Measurements from ENCODE around the gene LINGO1.

DNA sequence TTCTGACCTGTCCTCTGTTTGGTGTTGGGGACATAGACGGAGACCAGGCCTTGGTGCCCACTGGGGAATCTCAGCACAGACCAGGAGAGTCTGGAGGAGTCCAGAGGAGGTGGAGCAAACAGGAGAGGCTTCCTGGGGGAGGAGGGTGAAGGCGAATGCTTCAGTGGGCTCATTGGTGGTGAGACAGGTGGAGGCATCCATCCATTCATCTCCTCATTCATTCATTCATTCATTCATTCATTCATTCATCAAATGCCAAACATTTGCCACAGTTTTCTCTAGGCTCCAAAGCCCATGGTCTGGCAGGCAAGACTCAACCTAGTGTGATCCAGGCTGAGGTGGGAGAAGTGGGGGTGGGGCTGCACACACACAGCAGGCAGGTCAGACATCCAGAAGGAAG lies 7.9 kb upstream of the LINGO1 start:
- no peak for TF ChIP-seq CTCF (IDR thresholded peaks at IDR 0.05)
- TF ChIP-seq POLR2A (IDR thresholded peaks at IDR 0.05) = no peak

Data from right lobe of liver (tissue), 4 donors.